Ascending aorta (tissue), 2 donors: ENCODE results near the gene ZNF79. TPM values are rescaled to one million over a fixed set of nuclear protein-coding genes. Genes with fewer than 3 reads are reported as not detected.

Source experiments
- DNase-seq, 2 donors: peaks; one replicate each; pipeline ENCODE4 v3.0.0-alpha.2; 2019; ENCODE audit warnings: low spot score in 2 of 2
- H3K27ac ChIP-seq, 2 donors: fragments of 200-600 bp; sonication (generic); one replicate each; pipeline ENCODE4 v1.5.1; 2016 to 2017; ENCODE audit warnings: mild to moderate bottlenecking in 1 of 2
- H3K27me3 ChIP-seq: fragments of 200-600 bp; sonication (generic); one replicate; pipeline ENCODE4 v1.5.1; 2017
- H3K36me3 ChIP-seq, 2 donors: fragments of 200-600 bp; sonication (generic); one replicate each; pipeline ENCODE4 v1.5.1; 2016
- H3K4me1 ChIP-seq, 2 donors: fragments of 200-600 bp; sonication (generic); one replicate each; pipeline ENCODE4 v1.5.1; 2016 to 2017; ENCODE audit warnings: mild to moderate bottlenecking in 1 of 2
- H3K4me3 ChIP-seq, 2 donors: fragments of 200-600 bp; sonication (generic); one replicate each; pipeline ENCODE4 v1.5.1; 2016 to 2017; ENCODE audit warnings: mild to moderate bottlenecking in 1 of 2
- H3K9me3 ChIP-seq, 2 donors: fragments of 200-600 bp; sonication (generic); one replicate each; pipeline ENCODE4 v1.5.1; 2016
- CTCF ChIP-seq, 3 experiments: fragments of 200-600 bp in 2 of 3; fragments of 450-650 bp in 1 of 3; sonication (generic) in 2 of 3; IDR thresholded peaks; one replicate each; pipeline ENCODE4 v1.5.1; 2016 to 2019; ENCODE audit warnings: antibody characterized with exemption in 3 of 3, mild to moderate bottlenecking in 1 of 3, moderate library complexity in 1 of 3
- intact Hi-C: fragments of 100-400 bp; cut with DNase I; formaldehyde crosslinking; loops from one replicate; pipeline ENCODE4 v1.15.1; 2023
- total RNA-seq: library from RNA; depleted of rRNA; stranded (reverse); fragments of >200 nt; gene quantifications from one replicate; pipeline ENCODE4 v1.1.0, GENCODE V29; 2016

Gene ZNF79
- total RNA-seq, 1 donor from 2014 or later = 2.9 TPM

- no peak for TF ChIP-seq CTCF (IDR thresholded peaks at IDR 0.05)
- no peaks in the 10 kb centered on the region for H3K9me3 ChIP-seq
- H3K36me3 ChIP-seq = peaks cover 17 to 41% of the 10 kb centered on the region in 2 donors
- H3K4me1 ChIP-seq = peaks cover 0 to 5% of the 10 kb centered on the region in 2 donors
- H3K4me3 ChIP-seq = no peak overlapping the region
- H3K27me3 ChIP-seq = no peaks in the 10 kb centered on the region
- H3K27ac ChIP-seq = no peak overlapping the region
- intact Hi-C loops = no loop called here
- DNase-seq = no peak
Observed at GRCh38 chr9:127390248-127390545, 34.0 kb upstream of the ZNF79 start.

GRCh38 chr9:127390563-127390962, 33.6 kb upstream of the ZNF79 start:
- Histone ChIP-seq H3K27ac (no peak overlapping the region), H3K9me3 (no peaks in the 10 kb centered on the region), H3K4me1 (peaks cover 0 to 5% of the 10 kb centered on the region in 2 donors), H3K4me3 (no peak overlapping the region), H3K27me3 (no peaks in the 10 kb centered on the region), H3K36me3 (peaks cover 17 to 41% of the 10 kb centered on the region in 2 donors)
- intact Hi-C loops = no loop called here
- DNase-seq = no peak
- TF ChIP-seq CTCF (IDR thresholded peaks at IDR 0.05) = no peak

- TF ChIP-seq CTCF (IDR thresholded peaks at IDR 0.05) = no peak
- DNase-seq = no peak
- Histone ChIP-seq H3K27ac (no peak overlapping the region), H3K9me3 (no peaks in the 10 kb centered on the region), H3K36me3 (peaks cover 17 to 35% of the 10 kb centered on the region in 2 donors), H3K27me3 (no peaks in the 10 kb centered on the region), H3K4me1 (peaks cover 0 to 9% of the 10 kb centered on the region in 2 donors), H3K4me3 (no peak overlapping the region)
- intact Hi-C loops = no loop called here
Observed at GRCh38 chr9:127392166-127392565, 32.0 kb upstream of the ZNF79 start.

- Histone ChIP-seq H3K9me3 (no peaks in the 10 kb centered on the region), H3K27ac (no peak overlapping the region), H3K36me3 (peaks cover 17 to 35% of the 10 kb centered on the region in 2 donors), H3K4me3 (no peak overlapping the region), H3K4me1 (peaks cover 0 to 6% of the 10 kb centered on the region in 2 donors), H3K27me3 (no peaks in the 10 kb centered on the region)
- intact Hi-C loops = no loop called here
- TF ChIP-seq CTCF (IDR thresholded peaks at IDR 0.05) = no peak
- no peak for DNase-seq
Observed at GRCh38 chr9:127392976-127393375, 31.2 kb upstream of the ZNF79 start.

GRCh38 chr9:127393645-127394044, 30.5 kb upstream of the ZNF79 start:
- H3K9me3 ChIP-seq = no peaks in the 10 kb centered on the region
- intact Hi-C loops = no loop called here
- TF ChIP-seq CTCF (IDR thresholded peaks at IDR 0.05) = no peak

More at GRCh38 chr9:127393645-127394044, 30.5 kb upstream of the ZNF79 start:
- Histone ChIP-seq H3K27ac (no peak overlapping the region), H3K4me3 (no peak overlapping the region), H3K36me3 (peaks cover 17 to 35% of the 10 kb centered on the region in 2 donors), H3K4me1 (peaks cover 0 to 9% of the 10 kb centered on the region in 2 donors), H3K27me3 (no peaks in the 10 kb centered on the region)
- DNase-seq = no peak
